H54 (cell line): ENCODE results near the gene RBM23.

ENCODE experiments used
- DNase-seq: peaks from one replicate; pipeline ENCODE4 v3.0.0; 2011; ENCODE audit warnings: low spot score, mixed read lengths; ENCODE audit not compliant: insufficient read length
- FAIRE-seq: peaks from 3 replicates; lab custom pipeline; 2011; peaks lifted over from hg19 to GRCh38; lab: Jason Lieb, UNC
- POLR2A ChIP-seq: IDR thresholded peaks from 2 replicates; pipeline ENCODE4 v1.6.1; 2011; ENCODE audit warnings: low read depth, mild to moderate bottlenecking, low read length

The RBM23 gene

DNA sequence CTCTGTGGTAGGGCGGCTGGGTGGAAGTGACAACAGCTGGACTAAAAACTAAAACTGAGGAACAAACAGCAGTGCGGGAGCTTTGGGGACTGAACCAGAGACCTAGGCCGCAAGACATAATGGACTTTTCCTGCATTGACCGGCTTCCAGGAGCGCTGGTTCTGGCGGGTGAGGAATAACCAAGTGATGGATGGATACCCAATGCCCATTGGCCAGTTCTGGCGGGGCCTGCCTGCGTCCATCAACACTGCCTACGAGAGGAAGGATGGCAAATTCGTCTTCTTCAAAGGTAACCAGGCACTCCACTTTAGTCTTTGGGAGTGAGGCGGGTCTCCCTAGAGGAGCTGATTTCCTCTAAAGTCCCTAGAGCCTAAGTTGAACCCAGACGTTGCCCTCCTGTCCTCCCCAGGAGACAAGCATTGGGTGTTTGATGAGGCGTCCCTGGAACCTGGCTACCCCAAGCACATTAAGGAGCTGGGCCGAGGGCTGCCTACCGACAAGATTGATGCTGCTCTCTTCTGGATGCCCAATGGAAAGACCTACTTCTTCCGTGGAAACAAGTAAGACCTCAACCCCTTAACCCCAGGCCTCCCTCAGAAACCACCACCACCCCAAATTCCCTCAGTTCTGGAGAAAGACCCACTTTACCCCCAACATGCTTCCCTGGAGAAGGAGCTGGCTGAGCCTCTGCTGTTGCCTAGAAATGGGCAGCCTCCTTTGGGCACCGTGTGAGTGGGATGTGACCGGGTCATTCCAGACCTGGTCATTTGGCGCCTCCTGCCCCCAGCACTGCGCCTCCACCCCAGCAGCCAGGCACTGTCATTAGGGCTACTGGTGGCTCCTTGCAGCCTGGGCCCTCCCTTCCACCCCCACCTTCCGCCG, 74.5 kb downstream of the RBM23 start:
- no peak for TF ChIP-seq POLR2A
- DNase-seq, result no peak
- no peak for FAIRE-seq
